Measurements from ENCODE around the gene PACRG. TPM values are rescaled to one million over a fixed set of nuclear protein-coding genes. Genes with fewer than 3 reads are reported as not detected.

PACRG gene
- total and polyA plus RNA-seq, 2 donors (not counting 3 experiments of a cell fraction or from before 2014, with no cell fraction given), result 0.08 TPM; not detected in 1

DNA sequence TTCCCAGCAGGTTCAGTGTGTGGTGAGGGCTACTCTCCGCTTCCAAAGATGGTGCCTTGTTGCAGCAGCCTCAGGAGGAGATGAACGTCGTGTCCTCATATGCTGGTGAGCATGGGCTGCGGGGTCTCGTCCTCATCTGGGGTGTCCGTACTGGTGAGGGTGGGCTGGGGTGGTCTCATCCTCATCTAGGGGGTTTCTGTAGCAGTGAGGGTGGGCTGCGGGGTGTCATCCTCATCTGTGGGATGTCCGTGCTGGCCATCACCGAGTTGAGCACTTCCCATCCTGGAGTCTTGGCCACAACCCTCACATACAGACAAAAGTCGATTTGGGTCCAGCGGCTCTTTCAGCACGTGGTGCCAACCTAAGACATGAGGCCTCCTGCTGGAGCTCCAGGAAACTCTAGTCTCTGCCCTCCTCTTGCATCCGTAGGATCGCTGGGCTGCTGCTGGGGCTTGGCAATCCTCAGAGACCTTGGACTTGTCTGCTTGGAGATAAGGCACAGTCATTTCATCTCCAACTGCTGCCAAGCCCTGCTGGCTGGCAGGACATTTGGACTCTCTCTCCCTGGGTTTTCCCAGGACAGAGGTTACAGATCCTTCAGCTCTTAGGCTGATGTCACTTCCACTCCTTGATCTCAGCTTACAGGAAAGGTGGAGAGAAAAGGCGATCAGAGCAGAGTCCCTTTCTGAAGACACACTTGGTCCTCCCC is 160.4 kb downstream of the PACRG start:
- POLR2A ChIA-PET, result no interaction called here
- CTCF ChIA-PET, result interaction anchor here (1.2 kb wide), 1 partner anchor 1470 kb away, joined by 3 read pairs; no protein-coding TSS in a partner anchor
- DNase-seq (ENCODE audit: low read depth, low spot score) (no peak), FAIRE-seq (no peak)
- dilution Hi-C loops (cut with MboI; ENCODE audit: extremely low pct_ligation_motif_present, low sequenced_read_pairs) (no loop called here), intact Hi-C loops (cut with micrococcal nuclease) (no loop called here)
- H3K9me3 ChIP-seq (replicated peaks; ENCODE audit: control insufficient read depth, insufficient read depth, low read length), result no peaks in the 10 kb centered on the region
- no peak overlapping the region for H2AFZ ChIP-seq (ENCODE audit: low read depth, low read length)
- no peaks in the 10 kb centered on the region for H3K4me1 ChIP-seq (ENCODE audit: control insufficient read depth, extremely low read depth, insufficient read depth, low read length)
- no peaks in the 10 kb centered on the region for H3K79me2 ChIP-seq (ENCODE audit: control insufficient read depth, insufficient read depth, low read length)
- no peaks in the 10 kb centered on the region for H4K20me1 ChIP-seq (replicated peaks; ENCODE audit: control insufficient read depth, extremely low read depth, insufficient read depth, low read length)
- no peak overlapping the region for H3K27ac ChIP-seq (ENCODE audit: insufficient read depth, low read depth, low read length)
- H3K4me2 ChIP-seq (ENCODE audit: insufficient read depth, low read length), result no peak overlapping the region
- BruUV-seq (replicated peaks), result no TSS peak
- no peaks in the 10 kb centered on the region for H3K36me3 ChIP-seq (ENCODE audit: control insufficient read depth in 2 of 2, extremely low read depth in 1 of 2, insufficient read depth in 2 of 2, low read length in 2 of 2)
- H3K9ac ChIP-seq (replicated peaks; ENCODE audit: extremely low read depth, insufficient read depth, low read length), result no peak overlapping the region
- no peak for TF ChIP-seq MAX (IDR thresholded peaks at IDR 0.05; ENCODE audit: insufficient read depth, insufficient read length)
- TF ChIP-seq FOS (IDR thresholded peaks at IDR 0.05; ENCODE audit: borderline replicate concordance, insufficient read depth, low read length), result no peak
- TF ChIP-seq POLR2A (IDR thresholded peaks at IDR 0.05; ENCODE audit: low read depth, low read length), result no peak
- no peak for TF ChIP-seq POLR2AphosphoS5 (IDR thresholded peaks at IDR 0.05; ENCODE audit: insufficient read depth, low read depth, low read length)
- no peak for TF ChIP-seq MYC (IDR thresholded peaks at IDR 0.05; ENCODE audit: low read depth, low read length)
- H3K27me3 ChIP-seq (ENCODE audit: control insufficient read depth in 2 of 2, insufficient read depth in 2 of 2, low read length in 2 of 2), result no peaks in the 10 kb centered on the region
- no peak overlapping the region for H3K4me3 ChIP-seq (replicated peaks in 1 of 3; ENCODE audit: insufficient read depth in 1 of 3, low read depth in 1 of 3, low read length in 3 of 3)
- H3K9me1 ChIP-seq (replicated peaks; ENCODE audit: control insufficient read depth, extremely low read depth, insufficient read depth, low read length), result no peaks in the 10 kb centered on the region

- H4K20me1 ChIP-seq (replicated peaks; ENCODE audit: control insufficient read depth, extremely low read depth, insufficient read depth, low read length), result no peaks in the 10 kb centered on the region
- H3K4me1 ChIP-seq (ENCODE audit: control insufficient read depth, extremely low read depth, insufficient read depth, low read length), result no peaks in the 10 kb centered on the region
- H3K9me3 ChIP-seq (replicated peaks; ENCODE audit: control insufficient read depth, insufficient read depth, low read length), result no peaks in the 10 kb centered on the region
- FAIRE-seq (no peak), DNase-seq (ENCODE audit: low read depth, low spot score) (no peak)
- no TSS peak for BruUV-seq (replicated peaks)
- H3K4me2 ChIP-seq (ENCODE audit: insufficient read depth, low read length), result no peak overlapping the region
- no peaks in the 10 kb centered on the region for H3K27me3 ChIP-seq (ENCODE audit: control insufficient read depth in 2 of 2, insufficient read depth in 2 of 2, low read length in 2 of 2)
- no peak overlapping the region for H3K27ac ChIP-seq (ENCODE audit: insufficient read depth, low read depth, low read length)
- no peak overlapping the region for H3K9ac ChIP-seq (replicated peaks; ENCODE audit: extremely low read depth, insufficient read depth, low read length)
- TF ChIP-seq GATA2 (IDR thresholded peaks at IDR 0.05; ENCODE audit: insufficient read depth, insufficient read length, low read depth, low read length) (no peak), POLR2AphosphoS5 (IDR thresholded peaks at IDR 0.05; ENCODE audit: insufficient read depth, low read depth, low read length) (no peak), FOS (IDR thresholded peaks at IDR 0.05; ENCODE audit: borderline replicate concordance, insufficient read depth, low read length) (no peak), EZH2 (IDR thresholded peaks at IDR 0.05; ENCODE audit: borderline replicate concordance, low read depth, low read length, severe bottlenecking) (no peak)
- no peak overlapping the region for H2AFZ ChIP-seq (ENCODE audit: low read depth, low read length)
- intact Hi-C loops (cut with micrococcal nuclease) (no loop called here), dilution Hi-C loops (cut with MboI; ENCODE audit: extremely low pct_ligation_motif_present, low sequenced_read_pairs) (no loop called here)
- H3K79me2 ChIP-seq (ENCODE audit: control insufficient read depth, insufficient read depth, low read length), result no peaks in the 10 kb centered on the region
- CTCF ChIA-PET, result no interaction called here
- no peaks in the 10 kb centered on the region for H3K36me3 ChIP-seq (ENCODE audit: control insufficient read depth in 2 of 2, extremely low read depth in 1 of 2, insufficient read depth in 2 of 2, low read length in 2 of 2)
- no peaks in the 10 kb centered on the region for H3K9me1 ChIP-seq (replicated peaks; ENCODE audit: control insufficient read depth, extremely low read depth, insufficient read depth, low read length)
- POLR2A ChIA-PET, result no interaction called here
- H3K4me3 ChIP-seq (replicated peaks in 1 of 3; ENCODE audit: insufficient read depth in 1 of 3, low read depth in 1 of 3, low read length in 3 of 3), result no peak overlapping the region
These were observed 161.5 kb downstream of the PACRG start for GRCh38 chr6:162889303-162889702.
